Breast epithelium (tissue), 3 donors: ENCODE results near the gene HOXA2.

Experiments
- CTCF ChIP-seq, 3 donors: fragments of 450-650 bp; IDR thresholded peaks; one replicate each; pipeline ENCODE4 v1.5.1; 2016 to 2017; ENCODE audit warnings: antibody characterized with exemption in 3 of 3, mild to moderate bottlenecking in 3 of 3, moderate library complexity in 3 of 3
- POLR2A ChIP-seq: fragments of 450-650 bp; IDR thresholded peaks from one replicate; pipeline ENCODE4 v1.6.1; 2016; ENCODE audit warnings: antibody characterized with exemption, mild to moderate bottlenecking, moderate library complexity
- POLR2AphosphoS5 ChIP-seq, 3 donors: sonication (generic); formaldehyde crosslinking; IDR thresholded peaks; one replicate each; pipeline ENCODE4 v1.6.1; 2017; ENCODE audit warnings: antibody characterized with exemption in 3 of 3

GRCh38 chr7:27147199-27148030 lies 44.9 kb upstream of the HOXA2 start, which contains the start of gene HOXA6:
- TF ChIP-seq POLR2AphosphoS5 (IDR thresholded peaks at IDR 0.05) = peak in 2 of 3 donors; percentile 11 to 15
- TF ChIP-seq POLR2A = no peak
- TF ChIP-seq CTCF (IDR thresholded peaks at IDR 0.05) = no peak
